ENCODE results near the gene STK24.

STK24 gene

DNA sequence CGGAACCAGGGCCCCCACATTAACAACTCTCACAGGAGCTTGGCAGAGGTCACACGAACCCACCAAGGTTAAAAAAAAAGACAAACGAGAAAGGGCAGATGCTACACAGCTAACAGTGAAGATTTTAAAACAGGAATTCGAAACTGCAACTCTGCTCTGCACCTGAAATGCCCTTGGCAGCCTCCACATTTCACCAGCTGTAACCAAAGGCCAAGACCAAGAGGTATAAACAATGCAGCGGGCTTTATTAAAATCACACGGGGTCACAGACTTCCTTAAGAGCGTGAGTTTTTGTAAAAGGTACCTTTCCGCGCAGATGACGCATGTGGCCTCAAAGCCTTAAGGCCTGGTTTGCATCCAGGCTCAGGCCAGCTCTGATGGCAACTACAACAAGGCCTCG, 88.2 kb downstream of the STK24 start:
- H4K91ac ChIP-seq (ENCODE audit: low read depth, low read length) = no peak overlapping the region
- H3K4me3 ChIP-seq (ENCODE audit: low read depth, low read length) = no peak overlapping the region
- peaks cover 19 to 22% of the 10 kb centered on the region in 2 experiments for H3K4me1 ChIP-seq (ENCODE audit: control insufficient read depth in 1 of 2, insufficient read depth in 2 of 2, low read length in 2 of 2)
- H3K27me3 ChIP-seq (ENCODE audit: insufficient read depth, low read length) = no peaks in the 10 kb centered on the region
- no CpG with 5 or more reads among the region's 11 CpGs for WGBS (ENCODE audit: extremely low coverage, insufficient coverage, insufficient read length)
- no peak overlapping the region for H3K14ac ChIP-seq (ENCODE audit: low read length)
- no peak overlapping the region for H2AFZ ChIP-seq (ENCODE audit: insufficient read depth, low read length, poor library complexity)
- H2BK120ac ChIP-seq (ENCODE audit: insufficient read depth, low read length, poor library complexity) = no peak overlapping the region
- no peak overlapping the region for H4K8ac ChIP-seq (ENCODE audit: low read depth, low read length)
- H3K23ac ChIP-seq (ENCODE audit: low read length) = no peak overlapping the region
- H3K9ac ChIP-seq (ENCODE audit: low read length) = no peak overlapping the region
- DNase-seq = no peak
- H3K27ac ChIP-seq (ENCODE audit: low read depth, low read length) = no peak overlapping the region
- no peaks in the 10 kb centered on the region for H3K79me2 ChIP-seq (ENCODE audit: control insufficient read depth, insufficient read depth, low read length, poor library complexity)
- H2BK5ac ChIP-seq (ENCODE audit: low read depth, low read length, poor library complexity) = no peak overlapping the region
- H3K4ac ChIP-seq (ENCODE audit: low read depth, low read length) = peak overlapping the region; percentile 10
- no peak overlapping the region for H3K4me2 ChIP-seq (ENCODE audit: low read length)
- H4K12ac ChIP-seq (ENCODE audit: low read depth, low read length) = no peak overlapping the region
- no peak overlapping the region for H2AK5ac ChIP-seq (ENCODE audit: low read length)
- H3K36me3 ChIP-seq (ENCODE audit: control insufficient read depth in 1 of 2, insufficient read depth in 2 of 2, low read length in 2 of 2) = peaks cover 0 to 2% of the 10 kb centered on the region in 2 experiments
- peaks cover 8% of the 10 kb centered on the region for H3K79me1 ChIP-seq (ENCODE audit: low read length)
- no peak overlapping the region for H3K18ac ChIP-seq (ENCODE audit: low read length)
- H3K9me3 ChIP-seq (ENCODE audit: insufficient read depth, low read depth, low read length) = no peaks in the 10 kb centered on the region
- H2BK12ac ChIP-seq (ENCODE audit: low read length) = no peak overlapping the region

DNA sequence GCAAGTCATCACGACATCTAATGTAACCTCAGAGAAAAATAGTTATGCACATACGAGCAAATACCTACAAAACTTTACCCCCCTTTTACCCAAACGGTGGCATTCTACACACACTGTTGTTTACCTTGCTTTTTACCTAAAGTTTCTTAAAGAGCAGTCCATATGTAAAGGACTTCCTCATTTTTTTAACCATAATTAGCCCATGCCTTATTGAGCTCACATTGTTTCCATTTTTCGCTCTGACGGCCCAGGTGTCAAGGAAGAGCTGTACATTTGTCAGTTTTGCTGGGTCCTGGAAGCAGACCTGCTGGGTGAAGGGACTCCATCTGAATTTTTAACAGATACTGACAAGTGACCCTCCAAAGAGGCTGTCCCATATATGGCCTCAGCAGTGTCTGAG, 89.4 kb downstream of the STK24 start:
- peak in 1 of 2 donors; percentile 57 for DNase-seq
- Histone ChIP-seq H3K4me3 (ENCODE audit: low read depth, low read length) (no peak overlapping the region), H2BK5ac (ENCODE audit: low read depth, low read length, poor library complexity) (no peak overlapping the region), H2BK120ac (ENCODE audit: insufficient read depth, low read length, poor library complexity) (no peak overlapping the region), H3K23ac (ENCODE audit: low read length) (no peak overlapping the region), H3K4me1 (ENCODE audit: control insufficient read depth in 1 of 2, insufficient read depth in 2 of 2, low read length in 2 of 2) (peaks cover 30 to 31% of the 10 kb centered on the region in 2 experiments), H3K9me3 (ENCODE audit: insufficient read depth, low read depth, low read length) (no peaks in the 10 kb centered on the region), H3K4me2 (ENCODE audit: low read length) (no peak overlapping the region), H2AK5ac (ENCODE audit: low read length) (no peak overlapping the region), H3K4ac (ENCODE audit: low read depth, low read length) (no peak overlapping the region), H3K27me3 (ENCODE audit: insufficient read depth, low read length) (no peaks in the 10 kb centered on the region), H3K9ac (ENCODE audit: low read length) (no peak overlapping the region), H3K79me2 (ENCODE audit: control insufficient read depth, insufficient read depth, low read length, poor library complexity) (peaks cover 3% of the 10 kb centered on the region), H3K14ac (ENCODE audit: low read length) (no peak overlapping the region), H2BK12ac (ENCODE audit: low read length) (no peak overlapping the region), H4K91ac (ENCODE audit: low read depth, low read length) (no peak overlapping the region), H4K8ac (ENCODE audit: low read depth, low read length) (no peak overlapping the region), H2AFZ (ENCODE audit: insufficient read depth, low read length, poor library complexity) (no peak overlapping the region), H3K18ac (ENCODE audit: low read length) (no peak overlapping the region), H3K79me1 (ENCODE audit: low read length) (peaks cover 15% of the 10 kb centered on the region), H3K36me3 (ENCODE audit: control insufficient read depth in 1 of 2, insufficient read depth in 2 of 2, low read length in 2 of 2) (peaks cover 0 to 2% of the 10 kb centered on the region in 2 experiments), H3K27ac (ENCODE audit: low read depth, low read length) (no peak overlapping the region), H4K12ac (ENCODE audit: low read depth, low read length) (no peak overlapping the region)
- no CpG with 5 or more reads among the region's 5 CpGs for WGBS (ENCODE audit: extremely low coverage, insufficient coverage, insufficient read length)

- Histone ChIP-seq H3K79me2 (ENCODE audit: control insufficient read depth, insufficient read depth, low read length, poor library complexity) (peaks cover 3% of the 10 kb centered on the region), H3K4me2 (ENCODE audit: low read length) (no peak overlapping the region), H3K79me1 (ENCODE audit: low read length) (peaks cover 15% of the 10 kb centered on the region), H3K4me1 (ENCODE audit: control insufficient read depth in 1 of 2, insufficient read depth in 2 of 2, low read length in 2 of 2) (peaks cover 33% of the 10 kb centered on the region in 2 experiments), H4K91ac (ENCODE audit: low read depth, low read length) (no peak overlapping the region), H3K27ac (ENCODE audit: low read depth, low read length) (no peak overlapping the region), H3K23ac (ENCODE audit: low read length) (no peak overlapping the region), H3K18ac (ENCODE audit: low read length) (no peak overlapping the region), H3K36me3 (ENCODE audit: control insufficient read depth in 1 of 2, insufficient read depth in 2 of 2, low read length in 2 of 2) (peaks cover 0 to 2% of the 10 kb centered on the region in 2 experiments), H2BK5ac (ENCODE audit: low read depth, low read length, poor library complexity) (no peak overlapping the region), H4K12ac (ENCODE audit: low read depth, low read length) (no peak overlapping the region), H2BK120ac (ENCODE audit: insufficient read depth, low read length, poor library complexity) (no peak overlapping the region), H3K4me3 (ENCODE audit: low read depth, low read length) (no peak overlapping the region), H3K4ac (ENCODE audit: low read depth, low read length) (peak overlapping the region; percentile 17), H2AFZ (ENCODE audit: insufficient read depth, low read length, poor library complexity) (no peak overlapping the region), H2AK5ac (ENCODE audit: low read length) (no peak overlapping the region), H4K8ac (ENCODE audit: low read depth, low read length) (no peak overlapping the region), H3K14ac (ENCODE audit: low read length) (no peak overlapping the region), H2BK12ac (ENCODE audit: low read length) (no peak overlapping the region), H3K27me3 (ENCODE audit: insufficient read depth, low read length) (no peaks in the 10 kb centered on the region), H3K9ac (ENCODE audit: low read length) (no peak overlapping the region), H3K9me3 (ENCODE audit: insufficient read depth, low read depth, low read length) (no peaks in the 10 kb centered on the region)
- WGBS (ENCODE audit: extremely low coverage, insufficient coverage, insufficient read length) = no CpG with 5 or more reads among the region's 5 CpGs
- no peak for DNase-seq
Observed at GRCh38 chr13:98487016-98487415, 89.9 kb downstream of the STK24 start.

DNA sequence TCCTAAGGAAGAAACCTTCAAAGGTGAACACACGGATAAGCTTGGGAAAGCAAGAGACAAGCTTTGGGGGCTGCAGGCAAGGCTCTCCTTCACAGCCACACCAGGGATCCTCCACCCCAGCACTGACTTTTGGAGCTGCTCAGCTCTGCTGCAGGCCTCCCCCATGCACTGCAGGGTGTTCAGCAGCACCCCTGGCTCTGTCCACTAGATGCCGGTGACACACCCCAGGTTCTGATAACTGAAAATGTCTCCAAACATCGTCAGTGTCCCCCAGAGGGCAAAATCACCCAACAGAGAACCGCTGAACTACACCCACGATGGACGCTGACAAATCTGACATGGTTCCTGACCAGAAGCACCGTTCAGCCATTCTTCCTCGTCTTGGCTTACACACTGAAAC, 90.5 kb downstream of the STK24 start:
- Histone ChIP-seq H3K36me3 (ENCODE audit: control insufficient read depth in 1 of 2, insufficient read depth in 2 of 2, low read length in 2 of 2) (peaks cover 0 to 2% of the 10 kb centered on the region in 2 experiments), H3K4me3 (ENCODE audit: low read depth, low read length) (no peak overlapping the region), H4K12ac (ENCODE audit: low read depth, low read length) (no peak overlapping the region), H3K4ac (ENCODE audit: low read depth, low read length) (no peak overlapping the region), H2BK120ac (ENCODE audit: insufficient read depth, low read length, poor library complexity) (no peak overlapping the region), H3K4me1 (ENCODE audit: control insufficient read depth in 1 of 2, insufficient read depth in 2 of 2, low read length in 2 of 2) (peaks cover 33% of the 10 kb centered on the region in 2 experiments), H3K23ac (ENCODE audit: low read length) (no peak overlapping the region), H3K27ac (ENCODE audit: low read depth, low read length) (no peak overlapping the region), H2AK5ac (ENCODE audit: low read length) (no peak overlapping the region), H3K9ac (ENCODE audit: low read length) (no peak overlapping the region), H2BK12ac (ENCODE audit: low read length) (no peak overlapping the region), H3K79me2 (ENCODE audit: control insufficient read depth, insufficient read depth, low read length, poor library complexity) (peaks cover 3% of the 10 kb centered on the region), H3K4me2 (ENCODE audit: low read length) (no peak overlapping the region), H4K8ac (ENCODE audit: low read depth, low read length) (no peak overlapping the region), H2AFZ (ENCODE audit: insufficient read depth, low read length, poor library complexity) (no peak overlapping the region), H3K18ac (ENCODE audit: low read length) (no peak overlapping the region), H4K91ac (ENCODE audit: low read depth, low read length) (no peak overlapping the region), H3K79me1 (ENCODE audit: low read length) (peaks cover 15% of the 10 kb centered on the region), H3K9me3 (ENCODE audit: insufficient read depth, low read depth, low read length) (no peaks in the 10 kb centered on the region), H3K14ac (ENCODE audit: low read length) (no peak overlapping the region), H2BK5ac (ENCODE audit: low read depth, low read length, poor library complexity) (no peak overlapping the region), H3K27me3 (ENCODE audit: insufficient read depth, low read length) (no peaks in the 10 kb centered on the region)
- DNase-seq = no peak
- WGBS (ENCODE audit: extremely low coverage, insufficient coverage, insufficient read length) = no CpG with 5 or more reads among the region's 8 CpGs
